Measurements from ENCODE around the gene VN1R5.

- TF ChIP-seq SP1 (IDR thresholded peaks at IDR 0.05) (no peak), ZNF384 (IDR thresholded peaks at IDR 0.05) (no peak), FOXK2 (IDR thresholded peaks at IDR 0.05) (no peak), SUZ12 (IDR thresholded peaks at IDR 0.05) (no peak), NFRKB (IDR thresholded peaks at IDR 0.05) (no peak), BHLHE40 (IDR thresholded peaks at IDR 0.05; ENCODE audit: borderline replicate concordance) (no peak), ARNT (IDR thresholded peaks at IDR 0.05) (no peak), CTBP1 (IDR thresholded peaks at IDR 0.05; ENCODE audit: borderline replicate concordance) (no peak), FOXM1 (IDR thresholded peaks at IDR 0.05; ENCODE audit: borderline replicate concordance) (no peak), L3MBTL2 (conservative IDR thresholded peaks at IDR 0.05) (no peak), FOXA1 (IDR thresholded peaks at IDR 0.05) (no peak), PKNOX1 (IDR thresholded peaks at IDR 0.05) (no peak)
Measured at GRCh38 chr1:247286134-247286670, 30.3 kb downstream of the VN1R5 start.
